ENCODE results near the gene KPRP.

- TF ChIP-seq GATA3 (IDR thresholded peaks at IDR 0.05; ENCODE audit: low read depth, low read length): no peak
- TF ChIP-seq GATA2 (IDR thresholded peaks at IDR 0.05; ENCODE audit: low read depth, low read length): no peak
Measured at GRCh38 chr1:152745289-152745704, 12.5 kb upstream of the KPRP start.

Data from SH-SY5Y (cell line).